D721Med (cell line): ENCODE data around the gene PRRG1.

Source experiments
- DNase-seq: peaks from one replicate; pipeline ENCODE4 v3.0.0; 2011; ENCODE audit warnings: low spot score; ENCODE audit not compliant: insufficient read length
- FAIRE-seq: peaks from 2 replicates; lab custom pipeline; 2011; peaks lifted over from hg19 to GRCh38; lab: Jason Lieb, UNC
- CTCF ChIP-seq: IDR thresholded peaks from 2 replicates; pipeline ENCODE4 v1.5.1; 2012; ENCODE audit warnings: mild to moderate bottlenecking, control low read depth; ENCODE audit not compliant: insufficient read depth; ENCODE audit errors: missing control alignments

Gene PRRG1

GRCh38 chrX:37353646-37354045, 4.5 kb downstream of the PRRG1 start:
- TF ChIP-seq CTCF: no peak
- no peak for FAIRE-seq
- DNase-seq: no peak

GRCh38 chrX:37357436-37357835, 8.3 kb downstream of the PRRG1 start:
- FAIRE-seq (no peak), DNase-seq (no peak)
- TF ChIP-seq CTCF: no peak

- FAIRE-seq: no peak
- no peak for DNase-seq
- no peak for TF ChIP-seq CTCF
Observed at GRCh38 chrX:37361596-37361995, 12.4 kb downstream of the PRRG1 start.

GRCh38 chrX:37364666-37365065, 15.5 kb downstream of the PRRG1 start:
- FAIRE-seq (no peak), DNase-seq (no peak)
- TF ChIP-seq CTCF: no peak

GRCh38 chrX:37367946-37368345, 18.8 kb downstream of the PRRG1 start:
- TF ChIP-seq CTCF: no peak
- DNase-seq: no peak
- FAIRE-seq: no peak

- FAIRE-seq (no peak), DNase-seq (no peak)
- no peak for TF ChIP-seq CTCF
Observed at GRCh38 chrX:37370499-37371141, 21.5 kb downstream of the PRRG1 start.

- DNase-seq (no peak), FAIRE-seq (no peak)
- no peak for TF ChIP-seq CTCF
Observed at GRCh38 chrX:37371578-37371991, 22.4 kb downstream of the PRRG1 start.
